Activated CD4-positive, alpha-beta T cell treated with anti-CD3 and anti-CD28 coated beads for 24 hours (primary cell): ENCODE data around the gene C14orf180.

Experiments used
- DNase-seq, 2 donors: peaks; one replicate each; pipeline ENCODE4 v3.0.0-alpha.2; 2020; ENCODE audit warnings: low read depth in 2 of 2

C14orf180 gene

DNA sequence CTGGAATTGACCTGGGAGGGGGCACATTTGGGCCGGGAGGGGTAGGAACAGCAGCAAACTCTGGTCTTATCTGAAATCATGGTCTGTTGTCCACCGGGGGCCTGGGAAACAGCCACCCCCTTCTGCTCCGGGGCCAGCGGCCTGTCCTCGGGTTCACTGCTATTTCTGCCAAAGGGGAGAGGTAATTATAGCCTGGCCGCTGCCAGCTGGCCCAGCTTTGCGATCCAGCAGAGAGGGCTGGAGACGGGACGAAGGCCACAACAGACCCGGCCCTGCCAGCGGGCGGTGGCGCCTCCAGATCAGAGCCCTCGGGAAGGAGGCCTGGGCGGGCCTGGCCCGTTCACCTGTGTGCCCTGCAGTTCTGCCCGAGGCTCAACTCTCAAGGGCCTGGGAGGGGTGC, at the start of gene C14orf180:
Gene C14orf180 (plus strand): TSS at position 258 of the 400 bp plus-strand sequence. CDS start 6,667 bp downstream, outside the sequence.
- no peak for DNase-seq

DNA sequence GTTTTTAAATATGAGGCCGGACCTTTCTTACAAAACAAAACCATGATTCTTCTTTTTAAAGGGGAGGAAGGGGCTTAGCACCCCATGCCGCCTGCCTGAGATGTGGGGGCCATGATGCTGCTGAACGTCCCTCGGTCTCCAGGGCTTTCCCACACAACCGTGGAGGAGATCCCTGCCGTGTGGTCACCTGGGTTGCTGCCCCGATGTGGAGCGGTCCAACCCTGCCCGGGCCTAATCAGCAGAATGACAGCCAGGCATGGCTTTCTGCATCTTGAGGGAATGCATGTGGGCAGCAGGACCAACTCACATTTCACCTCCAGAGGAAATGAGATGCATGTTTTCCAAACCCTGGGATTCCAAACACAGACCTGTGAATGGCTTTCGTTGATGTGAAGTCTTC, 48.9 kb upstream of the C14orf180 start:
- no peak for DNase-seq

- DNase-seq, result no peak
Measured at GRCh38 chr14:104531421-104532190, 48.0 kb upstream of the C14orf180 start.

- DNase-seq, result no peak
Measured at GRCh38 chr14:104532191-104532555, 47.4 kb upstream of the C14orf180 start.

- DNase-seq, result no peak
Measured at GRCh38 chr14:104534036-104534435, 45.5 kb upstream of the C14orf180 start.

GRCh38 chr14:104536942-104537612, 42.5 kb upstream of the C14orf180 start:
- DNase-seq, result no peak

- DNase-seq, result no peak
Measured at GRCh38 chr14:104537613-104537988, 42.0 kb upstream of the C14orf180 start.

GRCh38 chr14:104541905-104542465, 37.6 kb upstream of the C14orf180 start:
- no peak for DNase-seq

DNA sequence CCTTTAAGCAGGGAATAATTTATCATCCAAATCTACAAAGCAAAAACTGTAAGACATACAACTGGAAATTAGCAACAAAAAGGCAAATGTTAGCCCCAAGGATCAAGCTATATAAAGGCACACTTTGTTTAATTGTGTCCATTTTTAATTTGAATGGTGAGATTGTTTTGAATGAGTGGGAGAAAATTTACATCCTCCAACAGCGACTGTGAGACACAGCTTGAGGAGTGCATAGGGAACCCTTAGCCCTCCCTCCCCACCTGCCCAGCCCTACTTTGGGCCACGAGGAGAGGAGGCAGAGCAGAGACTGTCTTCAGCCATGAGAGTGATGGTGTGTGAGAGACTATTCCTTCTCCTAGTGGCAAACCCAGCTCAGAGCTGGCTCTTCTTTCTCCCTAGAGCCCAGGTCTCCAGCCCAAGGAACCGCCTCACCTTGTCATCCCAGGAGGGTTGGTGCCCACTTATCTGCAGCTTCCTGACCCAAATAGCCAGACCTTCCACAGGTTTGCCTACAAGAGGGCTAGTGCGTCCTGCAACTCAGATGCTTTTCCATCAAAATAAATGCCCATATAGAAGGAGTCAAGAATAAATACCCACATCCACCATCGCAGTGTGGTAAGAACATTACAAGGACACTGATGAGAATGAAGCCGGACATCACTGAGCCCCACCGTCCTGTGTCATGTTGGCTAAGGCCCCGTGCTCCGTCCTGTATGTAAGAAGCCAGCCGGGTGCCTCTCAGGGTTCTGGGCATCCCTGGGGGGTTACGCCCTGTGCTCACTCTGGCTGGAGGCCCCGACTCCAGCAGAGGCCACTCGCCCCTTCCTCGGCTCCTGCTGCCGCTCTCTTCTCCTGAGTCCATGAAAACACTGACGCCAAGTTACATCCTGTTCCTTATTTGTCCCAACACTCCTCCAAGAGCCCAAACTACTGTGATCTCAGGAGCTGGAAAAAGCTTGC, 36.4 kb upstream of the C14orf180 start:
- DNase-seq, result no peak

DNA sequence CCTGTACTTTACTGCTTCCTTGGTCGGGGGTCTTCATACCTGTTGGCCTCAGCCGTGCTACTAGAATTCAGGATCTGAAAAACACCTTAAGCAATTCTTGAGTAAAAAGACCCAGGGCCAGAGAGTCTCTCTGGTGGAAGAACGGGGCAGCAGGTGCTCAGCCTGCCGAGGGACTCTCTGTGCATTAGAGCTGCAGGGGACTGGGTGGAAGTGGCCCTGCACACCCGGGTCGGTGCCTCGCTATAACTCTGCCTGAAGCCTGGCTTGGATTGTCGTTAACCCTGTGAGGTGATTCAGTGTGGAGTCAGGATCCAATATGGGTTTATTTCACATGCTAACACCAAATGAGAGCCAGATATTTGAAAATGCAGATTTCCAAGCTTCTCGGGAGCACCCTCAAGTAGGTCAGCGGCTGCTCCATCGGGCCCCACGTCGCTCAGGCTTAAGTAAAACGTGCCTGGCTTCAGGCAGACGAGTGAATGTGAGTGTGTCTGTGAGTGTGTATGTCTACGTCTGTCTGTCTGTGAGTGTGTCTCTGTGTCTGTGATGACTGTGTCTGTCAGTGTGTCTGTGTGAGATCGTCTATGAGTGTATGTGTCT, 35.1 kb upstream of the C14orf180 start:
- no peak for DNase-seq

GRCh38 chr14:104545151-104545941, 34.2 kb upstream of the C14orf180 start:
- DNase-seq, result no peak

GRCh38 chr14:104545942-104546501, 33.5 kb upstream of the C14orf180 start:
- no peak for DNase-seq

DNA sequence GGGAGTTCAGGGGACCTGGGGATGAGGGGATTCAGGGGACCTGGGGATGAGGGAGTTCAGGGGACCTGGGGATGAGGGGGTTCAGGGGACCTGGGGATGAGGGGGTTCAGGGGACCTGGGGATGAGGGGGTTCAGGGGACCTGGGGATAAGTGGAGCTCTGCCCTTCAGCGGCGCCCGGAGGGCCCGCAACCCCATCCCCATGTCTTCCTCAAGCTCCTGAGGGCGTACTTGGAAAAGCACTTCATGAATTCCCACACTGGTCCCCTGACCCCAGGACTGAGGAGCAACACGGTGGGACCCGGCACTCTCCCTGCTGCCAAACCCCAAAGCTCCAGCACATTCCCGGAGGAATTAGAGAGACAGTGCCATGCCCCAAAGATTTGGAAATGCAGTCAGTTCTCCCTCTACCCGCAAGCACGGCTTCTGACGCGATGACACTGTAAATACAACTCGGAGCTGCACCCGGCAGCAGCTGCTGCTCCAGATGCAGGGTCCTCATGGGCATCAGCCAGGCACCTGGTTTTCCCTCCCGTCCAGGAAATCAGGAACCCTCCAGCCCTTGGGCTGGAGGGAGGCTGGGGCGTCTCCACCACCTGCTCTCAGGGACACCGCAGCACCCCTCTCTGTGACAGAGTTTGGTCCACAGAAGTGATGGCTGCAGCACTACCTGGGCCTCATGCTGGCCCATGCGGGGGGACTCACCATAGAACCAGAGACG, 32.8 kb upstream of the C14orf180 start:
- no peak for DNase-seq

DNA sequence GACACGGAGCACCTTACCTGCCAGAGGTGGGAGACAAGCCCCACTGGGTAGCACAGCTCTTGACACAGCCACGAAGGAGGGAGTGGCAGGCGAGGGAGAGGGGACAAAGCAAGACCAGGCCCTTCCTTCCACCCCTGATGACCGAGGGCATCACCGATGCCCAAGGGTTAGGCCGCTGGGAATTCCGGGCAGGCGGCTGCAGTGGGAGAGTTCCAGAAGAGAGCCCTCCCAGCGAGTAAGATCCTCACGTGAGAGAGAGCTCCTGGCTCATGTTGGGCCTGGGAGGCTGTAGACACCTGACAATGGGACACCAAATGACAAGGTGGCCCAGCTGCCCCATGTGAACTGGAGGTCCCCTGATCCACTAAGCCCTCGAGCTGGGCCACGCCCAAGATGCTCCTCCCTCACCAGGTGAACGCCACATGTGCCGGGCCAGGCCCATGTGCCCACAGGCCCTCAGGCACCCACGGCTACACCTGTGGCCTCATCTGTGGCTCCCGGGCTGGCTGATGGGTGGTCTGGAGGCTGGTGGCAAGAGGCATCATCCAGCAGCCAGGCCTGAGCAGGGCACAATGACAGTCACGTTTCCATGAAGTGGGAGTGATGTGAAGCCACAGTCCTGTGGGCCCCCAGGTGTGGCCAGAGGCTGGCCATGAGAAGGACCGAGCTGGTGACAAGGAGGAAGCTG, 32.1 kb upstream of the C14orf180 start:
- DNase-seq, result no peak

DNA sequence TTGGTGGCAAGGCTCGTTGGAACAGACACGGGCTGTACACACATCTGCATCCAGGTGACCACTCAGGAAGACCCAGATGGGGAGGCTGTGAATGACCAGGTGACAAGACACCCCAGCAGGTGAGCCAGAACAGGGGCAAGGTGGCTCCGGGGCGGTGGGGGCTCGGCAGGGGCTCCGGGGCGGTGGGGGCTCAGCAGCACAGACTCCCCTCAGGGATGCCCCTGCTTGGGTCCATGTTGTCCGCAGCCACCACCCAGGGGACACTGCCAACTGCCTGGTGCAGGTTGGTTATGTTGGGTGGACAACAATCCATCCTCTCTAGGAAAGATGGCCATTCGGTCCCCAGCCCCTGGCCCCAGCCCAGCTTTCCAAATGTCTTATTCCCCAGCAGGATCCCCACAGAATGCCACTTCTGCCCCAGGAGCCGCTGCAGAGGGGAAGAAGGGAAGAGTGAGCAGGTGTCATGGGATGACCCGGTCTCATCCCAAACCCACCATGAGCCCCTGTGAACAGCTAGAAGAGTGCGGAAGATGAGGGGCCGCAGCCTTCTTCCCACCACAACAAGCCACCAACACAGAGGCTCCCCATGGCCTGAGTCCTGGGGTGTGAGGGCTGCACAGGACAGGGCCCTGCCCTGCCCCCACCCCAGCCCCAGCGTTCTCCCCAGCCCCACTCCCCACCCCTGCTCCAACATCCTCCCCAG, 31.4 kb upstream of the C14orf180 start:
- DNase-seq, result no peak

- DNase-seq, result no peak
Measured at GRCh38 chr14:104548802-104549535, 30.6 kb upstream of the C14orf180 start.

GRCh38 chr14:104549536-104550339, 29.8 kb upstream of the C14orf180 start:
- no peak for DNase-seq
